Stomach (tissue), 4 donors: ENCODE data around the gene CDH22.

Experiments used
- CTCF ChIP-seq, 7 experiments: fragments of 450-650 bp in 4 of 7; fragments of 200-600 bp in 3 of 7; sonication (generic) in 3 of 7; IDR thresholded peaks; one replicate each; pipeline ENCODE4 v1.5.1; 2016 to 2019; ENCODE audit warnings: antibody characterized with exemption in 7 of 7, control low read depth in 2 of 7, mild to moderate bottlenecking in 1 of 7
- POLR2A ChIP-seq, 4 donors: fragments of 450-650 bp; IDR thresholded peaks; one replicate each; pipeline ENCODE4 v1.6.1; 2016; ENCODE audit warnings: antibody characterized with exemption in 4 of 4, control low read depth in 2 of 4, mild to moderate bottlenecking in 1 of 4, moderate library complexity in 1 of 4

- TF ChIP-seq CTCF (IDR thresholded peaks at IDR 0.05), result no peak
- TF ChIP-seq POLR2A (IDR thresholded peaks at IDR 0.05), result no peak
Observed at GRCh38 chr20:46199198-46199597, 109.1 kb downstream of the CDH22 start.
